ENCODE data around the gene ACSF2.
"Not testable (repeated sequence)": the region's sequence is repeated elsewhere in the genome, so short reads cannot be mapped to it uniquely, and the experiment has no call there.

Gene ACSF2

GRCh38 chr17:50464121-50464520 lies 38.1 kb downstream of the ACSF2 start:
- DNase-seq (ENCODE audit: low read depth in 2 of 2): no peak

- DNase-seq (ENCODE audit: low read depth in 2 of 2): no peak
Measured at GRCh38 chr17:50464736-50465135, 38.7 kb downstream of the ACSF2 start.

- no peak for DNase-seq (ENCODE audit: low read depth in 2 of 2)
Measured at GRCh38 chr17:50465171-50465570, 39.2 kb downstream of the ACSF2 start.

DNA sequence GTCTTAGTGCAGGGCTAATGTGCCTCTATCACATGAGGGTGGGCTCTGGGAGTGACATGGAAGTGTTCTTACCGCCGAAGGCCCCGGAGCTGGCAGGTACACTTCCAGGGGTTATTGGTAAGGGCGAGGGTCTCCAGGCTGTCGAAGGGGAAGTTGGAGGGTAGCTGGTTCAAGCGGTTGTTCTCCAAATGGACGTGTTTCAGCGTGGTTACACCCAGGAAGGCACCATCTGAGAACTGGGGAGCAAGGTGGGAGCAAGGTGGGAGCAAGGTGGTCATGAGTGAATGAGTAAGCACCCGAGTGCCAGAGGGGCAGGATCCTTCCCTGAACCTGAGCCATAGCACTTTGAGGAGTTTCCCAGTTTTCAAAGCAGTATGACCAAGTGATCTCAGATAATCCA lies 39.6 kb downstream of the ACSF2 start:
- no peak for DNase-seq (ENCODE audit: low read depth in 2 of 2)

GRCh38 chr17:50466371-50467113 lies 40.5 kb downstream of the ACSF2 start:
- no peak for DNase-seq (ENCODE audit: low read depth in 2 of 2)

DNA sequence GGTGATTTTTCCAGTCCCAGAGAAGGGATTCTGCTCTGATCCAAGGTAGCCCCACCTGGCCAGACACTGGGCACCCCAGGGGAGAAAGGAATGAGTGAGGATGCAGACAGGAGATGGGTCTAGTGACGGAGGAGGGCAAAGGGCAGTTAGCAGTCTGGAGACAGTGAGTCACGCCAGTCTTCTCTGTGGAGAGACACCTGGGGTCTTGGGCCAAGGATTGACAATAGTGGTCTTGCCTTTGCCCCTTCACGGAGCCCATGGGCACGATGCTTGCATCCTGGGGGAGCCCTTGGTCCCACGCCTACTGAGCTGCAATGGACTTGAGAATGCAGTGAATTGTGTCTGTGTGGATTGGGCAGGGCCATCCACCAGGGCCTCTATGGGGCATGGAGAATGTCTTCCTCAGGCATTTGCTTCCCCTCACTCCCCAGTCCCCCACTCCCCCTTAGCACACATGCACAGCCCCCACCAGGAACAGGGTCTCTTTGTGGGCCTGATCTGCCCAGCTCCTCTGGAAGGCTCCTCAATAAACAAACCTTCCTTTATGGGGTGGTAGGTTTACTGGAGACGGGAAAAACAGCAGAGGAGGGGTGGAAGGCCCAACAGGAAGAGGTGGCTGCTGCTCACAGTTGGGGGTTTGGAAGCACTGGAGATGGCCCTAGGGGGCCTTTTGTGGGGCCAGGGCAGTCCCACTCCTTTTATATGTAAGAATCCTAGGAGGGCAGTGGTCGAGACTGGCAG lies 41.3 kb downstream of the ACSF2 start:
- DNase-seq (ENCODE audit: low read depth in 2 of 2): no peak

DNA sequence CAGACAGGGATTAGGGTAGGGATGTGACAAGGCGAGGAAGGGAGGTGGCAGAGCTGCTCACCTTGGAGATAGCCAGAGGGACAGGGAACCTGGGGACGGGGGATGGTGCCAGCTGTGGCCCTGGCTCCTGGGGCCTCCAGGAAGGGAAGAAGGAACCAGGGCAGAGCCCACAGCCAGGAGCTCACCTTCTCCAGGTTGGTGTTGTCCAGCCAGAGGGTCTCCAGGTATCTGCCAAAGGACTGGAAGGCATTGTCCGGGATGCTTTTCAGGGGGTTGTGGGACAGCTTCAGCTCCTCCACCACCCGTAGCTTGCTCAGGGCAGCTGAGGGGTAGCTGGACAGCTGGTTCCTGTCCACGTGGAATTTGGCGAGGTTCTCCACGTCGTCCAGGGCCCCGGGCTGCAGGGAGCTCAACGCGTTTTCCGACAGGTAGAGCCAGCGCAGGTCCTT lies 41.9 kb downstream of the ACSF2 start:
- DNase-seq (ENCODE audit: low read depth in 2 of 2): no peak

- no peak for DNase-seq (ENCODE audit: low read depth in 2 of 2)
Measured at GRCh38 chr17:50468304-50469207, 42.5 kb downstream of the ACSF2 start, which contains the start of gene CHAD. TSS of gene CHAD (minus strand) at chr17:50468880. CDS start at chr17:50468813, 67 bp downstream.

DNA sequence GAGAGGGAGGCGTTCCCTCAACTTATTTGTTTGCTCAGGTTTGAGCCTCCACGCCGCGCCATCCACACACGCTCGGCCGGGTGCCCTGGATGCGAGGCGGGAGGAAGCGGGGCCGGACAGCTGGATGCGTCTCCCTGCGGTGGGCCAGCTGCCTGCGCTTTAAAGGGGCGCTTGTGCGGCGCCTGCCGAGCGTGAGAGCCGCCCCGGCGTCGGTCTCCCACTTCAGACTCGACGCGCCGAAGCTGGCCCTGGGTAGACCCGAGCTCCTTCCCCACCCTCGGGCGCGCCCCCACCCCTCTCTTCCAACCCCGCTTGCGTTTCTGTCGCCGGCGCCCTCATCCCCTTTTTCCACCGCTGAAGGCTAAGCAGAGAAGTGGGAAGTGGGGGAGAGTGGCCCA lies 43.2 kb downstream of the ACSF2 start:
- DNase-seq (ENCODE audit: low read depth in 2 of 2): no peak

GRCh38 chr17:50469671-50470305 lies 43.8 kb downstream of the ACSF2 start:
- no peak for DNase-seq (ENCODE audit: low read depth in 2 of 2)

DNA sequence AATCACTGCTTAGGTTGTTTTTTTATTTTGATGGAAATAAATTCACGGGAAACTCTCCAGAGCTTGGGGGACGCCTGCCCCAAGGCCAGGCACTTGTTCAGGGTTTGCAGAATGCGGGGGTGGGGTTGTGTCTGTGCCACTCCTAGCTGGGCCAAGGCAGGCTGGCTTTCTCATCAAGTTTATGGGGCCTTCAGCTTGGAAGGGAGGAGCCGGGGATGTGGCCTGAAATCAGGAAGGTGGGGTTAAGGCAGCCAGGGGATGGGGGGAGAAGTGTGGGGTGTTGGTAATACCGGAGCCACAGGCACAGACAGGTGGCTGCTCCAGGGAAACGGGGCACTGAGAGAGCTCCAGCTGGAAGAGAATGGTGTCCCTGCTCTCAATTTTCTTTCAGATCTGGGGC lies 44.4 kb downstream of the ACSF2 start:
- DNase-seq (ENCODE audit: low read depth in 2 of 2): no peak

DNA sequence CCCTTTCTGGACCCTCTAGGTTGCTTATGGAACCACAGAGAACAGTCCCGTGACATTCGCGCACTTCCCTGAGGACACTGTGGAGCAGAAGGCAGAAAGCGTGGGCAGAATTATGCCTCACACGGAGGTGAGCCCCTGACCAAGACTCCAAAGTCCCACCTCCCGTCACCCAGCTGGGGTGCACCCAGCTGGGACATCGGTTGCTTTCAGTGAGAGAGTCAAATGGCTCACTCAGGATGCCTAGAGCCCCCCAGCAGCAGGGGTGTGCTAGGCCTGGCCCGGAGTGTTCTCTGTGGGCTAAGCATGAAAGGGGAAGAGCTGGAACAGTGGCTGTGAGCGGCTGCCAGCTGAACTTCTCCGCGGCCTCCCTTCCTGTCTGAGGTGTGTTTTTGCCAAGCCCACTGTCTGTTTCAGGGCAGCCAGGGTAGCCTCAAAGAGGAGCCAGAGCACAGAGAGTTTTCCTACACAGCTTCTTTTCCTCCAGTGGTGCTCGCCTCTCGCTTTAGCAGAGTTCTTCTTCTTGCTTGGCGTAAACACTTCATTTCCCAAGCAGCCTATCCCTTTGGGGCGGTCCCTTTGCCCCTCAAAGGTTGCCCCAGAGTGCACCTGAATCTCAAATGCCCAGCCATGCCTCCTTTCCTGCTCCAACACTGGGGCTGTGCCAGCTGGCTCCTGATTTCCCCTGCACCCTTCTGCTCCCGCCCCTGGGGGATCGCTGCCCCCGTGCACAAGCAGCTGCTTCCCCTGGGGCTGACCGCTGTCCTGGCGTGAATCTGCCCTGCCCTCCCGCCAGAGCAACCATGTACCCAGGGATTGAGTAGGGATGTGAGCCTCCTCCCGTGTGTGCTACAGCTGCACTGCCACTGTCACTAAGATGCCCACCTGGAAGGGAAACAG lies 45.2 kb downstream of the ACSF2 start:
- no peak for DNase-seq (ENCODE audit: low read depth in 2 of 2)

DNA sequence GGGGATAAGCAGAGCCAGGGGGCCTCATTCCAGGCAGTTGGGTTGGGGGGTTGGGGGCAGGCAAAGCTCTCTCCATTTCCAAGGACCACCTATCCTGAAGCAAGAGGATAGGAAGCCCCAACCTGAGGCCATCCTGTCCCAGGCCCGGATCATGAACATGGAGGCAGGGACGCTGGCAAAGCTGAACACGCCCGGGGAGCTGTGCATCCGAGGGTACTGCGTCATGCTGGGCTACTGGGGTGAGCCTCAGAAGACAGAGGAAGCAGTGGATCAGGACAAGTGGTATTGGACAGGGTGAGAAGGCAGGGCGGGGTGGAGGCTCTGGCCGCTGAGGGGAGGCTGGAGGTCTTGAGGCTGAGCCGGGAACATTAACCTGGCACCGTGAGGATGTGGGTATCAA lies 46.3 kb downstream of the ACSF2 start:
- no peak for DNase-seq (ENCODE audit: low read depth in 2 of 2)

GRCh38 chr17:50472761-50473161 lies 46.7 kb downstream of the ACSF2 start:
- DNase-seq (ENCODE audit: low read depth in 2 of 2): not testable (repeated sequence)

GRCh38 chr17:50473901-50474300 lies 47.9 kb downstream of the ACSF2 start:
- no peak for DNase-seq (ENCODE audit: low read depth in 2 of 2)

GRCh38 chr17:50474523-50474922 lies 48.5 kb downstream of the ACSF2 start:
- DNase-seq (ENCODE audit: low read depth in 2 of 2): no peak

GRCh38 chr17:50475362-50475761 lies 49.3 kb downstream of the ACSF2 start:
- no peak for DNase-seq (ENCODE audit: low read depth in 2 of 2)

- DNase-seq (ENCODE audit: low read depth in 2 of 2): not testable (repeated sequence)
Measured at GRCh38 chr17:50475775-50476544, 49.9 kb downstream of the ACSF2 start.

- DNase-seq (ENCODE audit: low read depth in 2 of 2): no peak
Measured at GRCh38 chr17:50476545-50477315, 50.7 kb downstream of the ACSF2 start.

Data from stimulated activated CD8-positive, alpha-beta memory T cell treated with anti-CD3 and anti-CD28 coated beads, Interleukin-15, amount 100 ng/mL, for 4 hours (primary cell).